HG03060 (cell line): ENCODE measurements around the gene GPR55.
A peak's percentile ranks its signal among the peaks of the same experiment; 100 is the strongest.
"Not testable (repeated sequence)": the region's sequence is repeated elsewhere in the genome, so short reads cannot be mapped to it uniquely, and the experiment has no call there.

Experiments
- ATAC-seq: cut with Tn5 transposase; IDR thresholded peaks from one replicate; pipeline ENCODE4 v1.9.1; 2021; ENCODE audit warnings: low read depth, moderate number of reproducible peaks; ENCODE audit not compliant: unreplicated experiment

The GPR55 gene, protein sequence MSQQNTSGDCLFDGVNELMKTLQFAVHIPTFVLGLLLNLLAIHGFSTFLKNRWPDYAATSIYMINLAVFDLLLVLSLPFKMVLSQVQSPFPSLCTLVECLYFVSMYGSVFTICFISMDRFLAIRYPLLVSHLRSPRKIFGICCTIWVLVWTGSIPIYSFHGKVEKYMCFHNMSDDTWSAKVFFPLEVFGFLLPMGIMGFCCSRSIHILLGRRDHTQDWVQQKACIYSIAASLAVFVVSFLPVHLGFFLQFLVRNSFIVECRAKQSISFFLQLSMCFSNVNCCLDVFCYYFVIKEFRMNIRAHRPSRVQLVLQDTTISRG

DNA sequence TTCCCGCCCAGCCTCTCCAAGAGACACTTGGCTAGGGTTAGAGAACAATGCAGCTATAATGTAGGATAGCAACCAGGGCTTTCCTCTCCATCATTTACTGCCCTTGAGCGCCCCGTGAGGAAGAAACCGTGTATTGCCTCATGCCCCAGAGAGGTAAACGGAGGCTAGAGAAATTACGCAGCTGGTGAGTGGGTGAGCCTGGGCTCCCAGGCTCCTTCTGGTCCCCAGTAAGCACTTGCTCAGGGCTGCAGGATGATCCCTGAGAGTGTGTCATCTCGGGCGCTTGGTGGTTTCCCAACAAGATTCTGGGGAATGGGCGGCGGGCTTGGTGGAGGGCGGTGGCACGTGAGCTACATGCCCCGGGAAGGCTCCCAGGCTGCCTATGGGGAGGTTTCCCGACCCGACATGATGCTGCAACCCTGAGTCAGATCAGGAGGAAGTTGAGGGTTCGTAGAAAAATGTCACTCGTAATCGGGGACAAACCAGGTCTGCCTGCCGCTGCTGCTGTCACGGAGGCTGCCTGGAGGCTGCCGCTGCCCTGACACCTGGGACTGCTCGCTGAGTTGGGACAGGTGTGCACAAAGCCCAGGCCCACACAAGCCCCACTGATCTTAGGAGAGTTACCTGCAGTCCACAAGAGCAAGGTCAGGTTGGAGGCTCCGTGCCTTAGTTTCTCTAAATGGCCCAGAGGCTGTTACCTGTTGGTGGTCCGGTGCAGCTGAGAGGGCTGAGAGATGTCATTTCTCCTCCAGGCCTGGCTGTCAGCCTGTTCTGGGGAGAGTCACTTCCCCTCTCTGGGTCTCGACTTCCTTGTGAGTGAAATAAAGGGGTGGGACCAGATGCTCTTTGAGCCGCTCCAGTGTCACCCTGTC is at the start of gene GPR55:
Gene GPR55, minus strand, starts transcription at position 773 of the 872 bp plus-strand sequence. CDS start 14,280 bp downstream, outside the sequence.
- no peak for ATAC-seq

DNA sequence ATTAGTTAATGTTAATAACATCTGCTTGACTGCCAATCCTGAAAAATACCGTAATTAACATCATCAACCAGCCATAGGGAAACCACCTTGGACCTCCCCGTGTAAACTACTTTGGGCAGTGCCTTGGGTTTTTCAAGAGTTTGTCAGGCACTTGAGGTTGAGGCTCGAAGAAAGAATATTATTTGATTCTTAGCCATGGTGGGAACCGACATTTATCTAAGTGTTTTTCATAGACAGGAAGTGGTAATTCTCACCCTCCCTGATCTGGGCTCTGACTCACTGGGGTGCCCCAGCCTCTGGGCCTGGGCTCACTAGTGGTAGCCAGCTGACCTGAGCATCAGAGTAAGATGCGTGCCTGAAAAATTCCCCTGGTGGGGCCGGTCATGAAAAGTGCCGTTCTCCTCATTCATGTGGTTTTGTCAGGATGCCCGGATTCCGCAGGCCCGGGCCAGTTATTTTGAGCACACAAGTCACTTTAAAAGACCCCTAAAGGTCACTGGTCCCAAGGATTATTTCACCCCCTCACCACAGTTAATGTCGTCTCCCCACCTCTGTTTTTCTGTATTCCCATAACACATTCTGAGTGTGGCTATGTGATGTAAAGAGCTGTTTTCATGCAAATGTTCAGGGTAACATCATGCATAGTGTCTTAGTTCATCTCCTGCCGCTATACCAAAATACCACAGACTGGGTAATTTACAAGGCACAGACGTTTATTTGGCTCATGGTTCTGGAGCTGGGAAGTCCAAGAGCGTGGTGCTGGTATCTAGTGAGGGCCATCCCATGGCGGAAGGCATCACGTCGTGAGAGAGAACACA is 49.3 kb upstream of the GPR55 start:
- ATAC-seq: peak; percentile 77

DNA sequence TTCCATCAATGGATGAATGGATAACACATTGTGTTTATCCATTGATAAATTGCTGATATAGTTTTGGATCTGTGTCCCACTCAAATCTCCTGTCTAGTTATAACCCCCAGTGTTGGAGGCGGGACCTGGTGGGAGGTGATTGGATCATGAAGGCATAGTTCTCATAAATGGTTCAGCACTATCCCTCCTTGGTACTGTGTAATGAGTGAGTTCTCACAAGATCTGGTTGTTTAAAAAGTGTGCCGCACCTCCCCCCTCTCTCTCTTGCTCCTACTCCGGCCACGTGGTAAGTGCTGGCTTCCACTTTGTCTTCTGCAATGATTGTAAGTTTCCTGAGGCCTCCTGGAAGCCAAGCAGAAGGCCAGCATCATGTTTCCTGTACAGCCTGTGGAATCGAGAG is 47.0 kb upstream of the GPR55 start:
- ATAC-seq: no peak

DNA sequence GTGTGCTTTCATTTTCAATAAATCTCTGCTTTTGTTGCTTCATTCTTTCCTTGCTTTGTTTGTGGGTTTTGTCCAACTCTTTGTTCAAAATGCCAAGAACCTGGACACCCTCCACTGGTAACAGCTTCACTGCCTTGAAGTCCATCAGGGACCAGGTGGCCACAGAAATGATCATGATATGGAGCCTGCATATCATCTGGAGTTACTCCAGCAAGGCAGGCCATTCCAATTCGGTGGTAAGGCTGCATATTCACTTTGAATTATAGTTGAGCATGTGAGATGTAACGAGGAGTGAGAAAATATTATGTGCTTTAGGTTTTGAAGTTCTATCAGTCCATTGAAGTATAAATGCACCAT is 44.6 kb upstream of the GPR55 start:
- no peak for ATAC-seq

DNA sequence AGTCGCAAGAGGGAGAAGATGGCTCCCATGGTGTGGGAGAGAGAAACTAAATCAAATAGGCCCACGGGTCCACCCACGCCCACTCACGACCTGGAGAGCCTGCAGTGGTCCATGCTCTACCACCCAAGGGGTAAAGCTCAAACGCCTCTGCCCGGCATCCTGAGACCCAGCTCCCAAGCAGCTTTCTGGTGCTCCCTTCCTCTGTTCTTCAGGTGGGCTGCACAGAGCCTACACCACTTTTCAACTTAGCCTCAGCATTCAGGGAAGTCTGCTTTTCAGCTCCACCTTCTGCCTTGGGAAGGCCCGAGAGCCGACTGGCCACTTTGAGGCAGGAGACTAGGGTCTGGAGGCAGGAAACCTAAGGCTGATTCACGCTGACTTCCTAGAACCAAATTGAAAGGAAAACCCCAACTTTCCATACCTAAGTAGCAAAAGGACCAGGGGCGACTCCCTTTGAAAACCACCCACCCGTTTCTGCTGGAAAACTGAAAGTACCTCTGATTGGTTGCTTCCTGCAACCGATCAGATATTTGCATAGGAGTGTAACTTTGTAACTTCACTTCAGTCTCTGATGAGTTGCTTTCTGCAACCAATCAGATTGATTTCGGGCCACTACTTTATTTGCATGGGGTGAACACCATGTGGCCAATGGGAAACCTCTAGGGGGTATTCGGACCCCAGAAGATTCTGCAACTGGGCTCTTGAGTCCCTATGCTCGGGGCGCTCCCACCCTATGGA is 44.0 kb upstream of the GPR55 start:
- no peak for ATAC-seq

DNA sequence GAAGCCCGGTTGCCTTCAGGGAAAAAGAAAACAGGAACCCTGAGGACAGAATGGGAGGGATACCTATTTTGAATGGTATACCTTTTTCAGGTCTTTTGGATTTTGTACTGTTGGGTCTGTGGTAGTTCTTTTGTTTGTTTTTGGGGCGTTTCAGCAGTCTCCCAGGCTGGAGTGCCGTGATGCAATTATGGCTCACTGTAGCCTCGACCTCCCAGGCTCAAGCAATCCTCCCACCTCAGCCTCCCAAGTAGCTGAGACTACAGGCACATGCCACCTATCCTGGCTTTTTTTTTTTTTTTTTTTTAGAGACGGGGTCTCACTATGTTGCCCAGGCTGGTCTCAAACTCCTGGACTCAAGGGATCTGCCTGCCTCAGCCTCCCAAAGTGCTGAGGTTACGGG is 43.3 kb upstream of the GPR55 start:
- not testable (repeated sequence) for ATAC-seq

DNA sequence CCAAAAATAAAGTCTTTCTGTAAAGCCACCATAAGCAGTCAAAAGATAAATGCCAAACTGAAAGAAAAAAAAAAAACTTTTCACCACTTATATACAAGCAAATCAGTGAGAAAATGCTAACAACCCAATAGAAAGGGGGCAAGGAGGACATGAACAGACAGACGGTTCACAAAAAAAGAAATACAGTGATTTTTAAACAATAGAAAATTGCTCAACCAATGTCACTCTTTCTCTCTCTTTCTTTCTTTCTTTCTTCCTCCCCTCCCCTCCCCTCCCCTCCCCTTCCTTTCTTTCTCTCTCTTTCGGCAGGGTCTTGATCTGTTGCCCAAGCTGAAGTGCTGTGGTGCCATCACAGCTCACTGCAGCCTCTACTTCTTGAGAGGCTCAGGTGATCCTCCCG is 42.1 kb upstream of the GPR55 start:
- ATAC-seq: no peak

DNA sequence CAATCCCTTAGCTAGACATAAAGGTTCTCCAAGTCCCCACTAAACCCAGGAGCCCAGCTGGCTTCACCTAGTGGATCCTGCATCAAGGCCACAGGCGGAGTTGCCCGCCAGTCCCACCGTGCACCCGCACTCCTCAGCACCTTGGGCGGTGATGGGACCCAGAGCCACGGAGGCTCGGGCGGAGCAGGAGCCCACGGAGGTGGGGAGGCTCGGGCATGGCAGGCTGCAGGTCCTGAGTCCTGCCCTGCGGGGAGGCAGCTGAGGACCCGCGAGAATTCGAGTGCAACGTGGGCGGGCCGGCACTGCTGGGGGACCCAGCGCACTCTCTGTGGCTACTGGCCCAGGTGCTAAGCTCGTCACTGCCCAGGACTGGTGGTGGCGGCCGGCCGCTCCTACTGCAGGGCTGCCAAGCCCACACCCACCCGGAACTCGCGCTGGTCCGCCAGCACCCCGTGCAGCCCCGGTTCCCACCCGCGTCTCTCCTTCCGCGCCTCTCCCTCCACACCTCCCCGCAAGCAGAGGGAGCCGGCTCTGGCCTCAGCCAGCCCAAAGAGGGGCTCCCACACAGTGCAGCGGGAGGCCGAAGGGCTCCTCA is 39.2 kb upstream of the GPR55 start:
- ATAC-seq: no peak

DNA sequence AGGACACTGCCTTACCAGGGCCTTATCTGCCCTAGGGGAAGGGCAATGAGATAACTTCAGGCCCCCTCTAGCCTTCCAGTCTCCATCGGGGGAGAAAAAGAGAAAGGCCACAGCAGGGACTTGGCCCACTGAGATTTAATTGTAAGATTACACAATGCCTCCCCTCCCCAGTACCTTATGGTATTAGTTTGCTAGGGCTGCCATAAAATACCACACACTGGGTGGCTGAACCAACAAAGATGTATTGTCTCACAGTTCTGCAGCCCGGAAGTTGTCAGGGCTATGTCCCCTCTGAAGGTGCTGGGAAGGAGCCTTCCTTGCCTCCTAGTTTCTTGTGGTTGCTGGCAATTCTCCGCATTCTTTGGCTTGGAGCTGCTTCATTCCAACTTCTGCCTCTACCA is 36.0 kb upstream of the GPR55 start:
- no peak for ATAC-seq

DNA sequence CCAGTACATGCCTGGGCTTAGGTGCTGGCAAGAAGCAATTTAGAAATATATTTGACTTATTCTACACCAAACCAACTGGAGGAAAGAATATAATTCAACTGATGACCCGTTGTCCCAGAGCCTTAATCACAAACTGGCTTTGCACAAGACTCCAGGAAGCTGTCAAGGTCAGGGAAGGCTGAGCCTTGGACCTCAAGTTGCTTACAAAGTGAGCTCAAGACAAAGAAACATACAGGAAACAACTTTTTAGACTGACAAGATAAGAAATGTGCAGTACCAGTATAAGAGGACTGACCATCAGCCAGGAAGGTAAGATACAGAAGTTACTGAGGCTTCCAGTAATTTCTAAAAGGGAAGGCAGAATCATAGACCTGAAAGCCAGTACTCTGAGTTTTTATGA is 35.0 kb upstream of the GPR55 start:
- ATAC-seq: no peak

DNA sequence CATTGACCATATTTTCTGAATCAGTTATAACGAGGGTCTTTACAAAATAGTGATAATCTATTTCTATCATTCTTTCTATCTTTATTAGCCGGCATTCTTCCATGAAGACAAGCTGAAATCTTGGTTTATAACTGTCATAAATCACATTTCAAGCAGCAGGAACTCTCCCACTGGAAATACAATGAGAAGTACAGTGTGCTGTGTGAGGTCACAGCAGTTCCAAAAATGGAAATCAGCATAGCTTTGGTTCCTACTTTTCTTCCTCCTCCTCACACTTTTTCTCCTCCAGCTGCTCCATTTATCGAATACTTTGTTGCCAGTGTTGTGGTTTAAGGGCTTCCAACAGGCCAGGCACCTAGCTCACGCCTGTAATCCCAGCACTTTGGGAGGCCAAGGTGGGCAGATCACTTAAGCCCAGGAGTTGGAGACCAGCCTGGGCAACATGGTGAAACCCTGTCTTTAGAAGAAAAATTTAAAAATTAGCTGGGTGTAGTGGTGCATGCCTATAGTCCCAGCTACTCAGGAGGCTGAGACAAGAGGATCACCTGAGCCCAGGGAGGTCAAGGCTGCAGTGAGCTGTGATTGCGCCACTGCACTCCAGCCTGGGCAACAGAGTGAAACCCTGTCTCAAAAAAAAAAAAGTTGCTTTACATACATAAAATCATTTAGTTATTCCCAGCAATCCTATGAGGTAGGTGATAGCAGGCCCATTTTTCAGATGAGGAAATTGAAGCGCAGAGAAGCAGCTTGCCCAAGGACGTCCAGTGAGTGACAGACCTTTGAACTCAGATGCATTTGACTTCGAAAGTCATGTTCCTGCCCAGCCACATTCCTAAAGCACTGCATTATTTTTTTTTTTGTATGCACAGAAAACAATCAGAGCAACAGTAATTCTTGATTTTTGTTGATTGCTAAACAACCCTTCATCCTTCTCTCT is 34.0 kb upstream of the GPR55 start:
- ATAC-seq: no peak

DNA sequence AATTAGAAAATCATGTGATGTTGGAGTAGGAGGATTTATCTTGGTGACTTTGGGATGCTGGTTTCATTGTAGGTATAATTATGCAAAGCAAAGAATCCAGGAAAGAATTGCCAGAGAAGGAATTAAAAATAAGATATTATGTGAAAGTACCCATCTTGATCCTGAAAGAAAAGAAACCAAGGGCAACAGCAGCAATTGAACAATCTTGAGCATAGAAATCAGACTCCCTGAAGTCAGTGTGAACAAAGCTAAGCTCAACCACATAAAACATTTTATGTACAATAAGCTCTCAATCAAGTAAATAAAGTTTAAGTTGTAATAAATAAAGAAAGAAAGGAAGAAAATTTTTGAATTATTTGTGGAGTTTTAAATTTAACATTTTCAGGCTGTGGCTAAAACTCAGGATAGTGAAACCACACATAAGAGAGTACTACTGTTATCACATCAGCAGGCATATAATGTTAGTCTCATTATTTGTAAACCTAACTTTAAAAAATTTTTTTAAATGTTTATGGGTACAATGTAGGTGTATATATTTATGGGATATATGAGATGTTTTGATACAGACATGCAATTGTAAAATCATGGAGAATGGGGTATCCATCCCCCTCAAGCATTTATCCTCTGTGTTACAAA is 32.8 kb upstream of the GPR55 start:
- no peak for ATAC-seq

DNA sequence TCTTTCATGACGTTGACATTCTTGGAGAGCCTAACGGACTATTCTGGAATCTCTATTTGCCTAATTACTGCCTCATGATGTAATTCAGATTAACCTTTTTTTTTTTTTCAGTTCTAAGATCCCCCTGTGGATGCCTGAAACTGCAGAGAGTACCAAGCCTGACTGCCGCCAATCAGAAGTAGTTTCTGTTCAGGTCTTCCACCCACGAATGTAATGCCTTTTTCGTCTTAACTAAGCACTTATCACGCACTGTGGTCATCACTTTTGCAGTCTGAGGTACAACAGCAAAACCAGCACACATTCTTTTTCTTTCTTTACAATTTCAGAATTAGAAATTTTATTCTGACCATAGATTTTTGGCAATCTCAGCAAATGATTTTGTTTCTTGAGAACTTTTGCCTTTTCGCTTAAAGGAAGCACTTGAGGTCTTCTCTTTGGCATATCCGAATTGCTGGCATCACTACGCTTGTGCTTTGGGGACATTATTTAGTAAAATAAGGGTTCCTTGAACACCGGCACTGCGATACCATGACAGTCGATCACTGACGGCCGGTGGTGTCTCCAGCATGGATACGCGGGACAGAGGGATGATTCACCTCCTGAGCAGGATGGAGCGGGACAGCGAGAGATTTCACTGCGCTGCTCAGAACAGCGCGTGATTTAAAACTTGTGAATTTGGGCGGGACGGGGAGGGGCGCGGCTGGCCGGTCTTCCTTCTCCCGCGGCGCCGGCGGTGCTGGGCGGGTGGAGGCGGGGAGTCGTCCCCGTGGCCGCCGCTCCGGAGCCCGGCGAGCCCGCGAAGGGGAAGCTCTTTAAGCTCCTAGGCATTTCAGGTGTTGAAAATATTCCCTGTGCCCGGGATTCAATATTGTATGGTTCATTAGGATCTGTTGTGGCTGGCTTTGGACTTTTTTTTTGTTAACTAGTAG is 32.0 kb upstream of the GPR55 start:
- ATAC-seq: peak; percentile 81

DNA sequence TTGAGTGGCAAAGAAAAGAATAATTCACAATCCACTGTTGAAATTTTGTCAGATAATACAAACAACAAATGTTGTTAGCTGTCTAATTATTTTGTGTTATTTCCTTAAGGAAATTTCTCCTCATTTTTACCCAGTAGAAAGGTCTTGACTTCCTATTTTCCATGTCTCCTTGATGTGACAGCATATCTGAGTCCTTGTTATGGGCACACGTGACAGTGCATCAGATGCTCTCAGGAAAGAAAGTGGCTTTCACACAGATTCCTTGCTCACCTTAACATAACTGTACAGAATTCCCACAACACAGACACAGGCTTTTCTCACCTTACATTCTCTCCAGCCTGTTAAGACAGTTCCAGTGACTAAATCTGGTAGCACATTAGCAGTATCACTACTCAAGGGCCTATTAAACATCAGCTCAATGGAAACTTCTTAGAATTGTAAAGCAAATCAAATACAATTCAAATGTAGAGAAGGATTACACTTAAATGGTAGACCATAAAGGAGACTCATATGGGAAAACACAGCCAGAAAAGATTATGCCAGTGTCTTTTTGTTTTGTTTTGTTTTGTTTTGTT is 30.2 kb upstream of the GPR55 start:
- ATAC-seq: no peak

DNA sequence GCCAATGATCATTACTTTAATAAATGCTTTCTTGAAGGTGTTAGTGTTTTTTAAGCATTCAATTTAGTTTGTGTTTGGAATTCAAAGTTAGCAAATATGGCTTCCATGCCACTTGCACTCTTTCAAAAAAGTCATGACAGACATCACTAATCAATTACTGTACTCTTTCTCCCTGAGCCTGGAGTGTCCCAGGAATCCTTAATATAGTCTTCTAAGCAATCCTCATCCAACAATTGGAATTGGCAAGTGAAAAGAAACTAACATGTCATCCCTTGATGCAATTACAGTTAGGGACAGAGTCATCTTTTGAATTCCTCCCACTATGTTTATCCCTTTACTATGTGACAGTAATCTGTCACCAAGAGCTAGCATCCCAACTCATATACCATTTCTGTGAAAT is 29.7 kb upstream of the GPR55 start:
- no peak for ATAC-seq

DNA sequence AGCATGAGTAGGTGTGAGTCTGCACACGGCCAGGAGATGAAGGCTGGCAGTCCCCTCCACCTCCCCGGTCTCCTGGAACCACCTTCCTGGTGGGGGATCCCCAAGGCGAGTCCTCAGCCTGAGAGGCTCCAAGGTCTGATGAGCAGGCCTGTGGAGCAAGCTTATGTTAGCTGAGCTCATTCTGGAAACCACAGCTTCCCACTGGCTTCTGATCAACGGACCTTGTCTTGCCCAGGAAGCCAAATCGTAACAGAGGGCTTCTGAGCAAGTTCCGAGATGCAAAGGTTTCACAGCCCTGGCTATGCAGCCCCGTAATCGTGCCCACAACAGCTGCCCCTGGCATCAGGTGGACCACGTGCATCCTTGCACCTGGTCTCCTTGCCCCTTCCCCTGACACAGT is 28.8 kb upstream of the GPR55 start:
- no peak for ATAC-seq
